HL-60/S4 (cell line): ENCODE data around the gene TSPAN12.

Source experiments
- in situ Hi-C: fragments of 300-500 bp; cut with MboI; formaldehyde crosslinking; loops from 2 replicates; pipeline ENCODE4 v1.14.3; 2022; ENCODE audit warnings: low sequenced_read_pairs

The TSPAN12 gene

GRCh38 chr7:120843109-120843508, 14.8 kb downstream of the TSPAN12 start:
- in situ Hi-C loops: no loop called here

- in situ Hi-C loops: no loop called here
Measured at GRCh38 chr7:120842121-120842621, 15.8 kb downstream of the TSPAN12 start.

GRCh38 chr7:120841608-120842007, 16.3 kb downstream of the TSPAN12 start:
- in situ Hi-C loops: no loop called here

- in situ Hi-C loops: no loop called here
Measured at GRCh38 chr7:120838281-120838682, 19.7 kb downstream of the TSPAN12 start.

GRCh38 chr7:120837599-120837998, 20.3 kb downstream of the TSPAN12 start:
- in situ Hi-C loops: no loop called here

- in situ Hi-C loops: no loop called here
Measured at GRCh38 chr7:120836556-120837115, 21.3 kb downstream of the TSPAN12 start.

- in situ Hi-C loops: no loop called here
Measured at GRCh38 chr7:120834726-120835125, 23.2 kb downstream of the TSPAN12 start.

- in situ Hi-C loops: no loop called here
Measured at GRCh38 chr7:120833546-120833945, 24.4 kb downstream of the TSPAN12 start.

GRCh38 chr7:120832803-120833202, 25.1 kb downstream of the TSPAN12 start:
- in situ Hi-C loops: no loop called here

- in situ Hi-C loops: no loop called here
Measured at GRCh38 chr7:120831260-120831659, 26.7 kb downstream of the TSPAN12 start.

- in situ Hi-C loops: no loop called here
Measured at GRCh38 chr7:120829487-120829886, 28.5 kb downstream of the TSPAN12 start.

- in situ Hi-C loops: no loop called here
Measured at GRCh38 chr7:120828528-120828927, 29.4 kb downstream of the TSPAN12 start.

GRCh38 chr7:120827371-120828118, 30.4 kb downstream of the TSPAN12 start:
- in situ Hi-C loops: no loop called here

GRCh38 chr7:120825576-120825975, 32.4 kb downstream of the TSPAN12 start:
- in situ Hi-C loops: no loop called here

- in situ Hi-C loops: no loop called here
Measured at GRCh38 chr7:120825152-120825551, 32.8 kb downstream of the TSPAN12 start.

GRCh38 chr7:120819861-120820260, 38.1 kb downstream of the TSPAN12 start:
- in situ Hi-C loops: no loop called here

GRCh38 chr7:120817851-120818250, 40.1 kb downstream of the TSPAN12 start:
- in situ Hi-C loops: no loop called here

- in situ Hi-C loops: no loop called here
Measured at GRCh38 chr7:120814253-120814939, 43.5 kb downstream of the TSPAN12 start.

GRCh38 chr7:120813546-120814252, 44.2 kb downstream of the TSPAN12 start:
- in situ Hi-C loops: no loop called here

- in situ Hi-C loops: no loop called here
Measured at GRCh38 chr7:120813089-120813488, 44.9 kb downstream of the TSPAN12 start.

GRCh38 chr7:120809260-120809659, 48.7 kb downstream of the TSPAN12 start:
- in situ Hi-C loops: no loop called here
